ENCODE measurements around the gene GPR146. TPM values are rescaled to one million over a fixed set of nuclear protein-coding genes. Genes with fewer than 3 reads are reported as not detected.

GPR146 gene
- total RNA-seq, 3 donors from 2014 or later, result 3.5 to 13.0 (median 5.7) TPM

DNA sequence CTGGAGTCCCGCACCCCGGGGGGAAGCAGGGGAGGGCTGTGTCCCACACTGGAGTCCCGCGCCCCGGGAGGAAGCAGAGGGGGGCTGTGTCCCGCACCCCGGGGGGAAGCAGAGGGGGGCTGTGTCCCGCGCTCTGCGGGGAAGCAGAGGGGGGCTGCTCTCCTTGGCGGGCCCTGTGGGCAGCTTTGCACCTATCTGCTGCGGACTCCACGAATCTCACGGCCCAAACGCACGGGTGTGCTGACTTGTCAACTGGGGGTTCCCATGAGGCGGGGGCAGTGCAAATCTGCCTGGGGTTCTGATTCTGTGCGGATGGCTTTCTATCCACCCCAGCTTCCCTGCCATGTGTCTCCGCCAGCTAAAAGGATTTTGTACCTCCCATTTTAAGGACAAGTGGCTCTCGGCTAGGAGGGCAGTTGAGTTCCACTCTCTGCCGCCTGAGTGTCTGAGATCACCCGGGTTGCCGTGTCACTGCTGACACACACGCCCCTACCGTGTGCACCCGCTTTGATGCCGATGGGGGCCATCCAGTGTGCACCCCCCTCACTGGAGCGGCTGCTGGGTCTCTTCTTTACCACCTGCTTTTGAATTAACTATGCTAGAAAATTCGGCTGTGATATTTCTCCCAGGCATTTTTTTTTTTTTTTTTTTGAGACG, 64.0 kb downstream of the GPR146 start:
- no peak for ATAC-seq
- DNase-seq, result peak in 1 of 3 donors; percentile 34
- Histone ChIP-seq H3K9me3 (no peaks in the 10 kb centered on the region), H3K4me1 (ENCODE audit: low read depth) (no peaks in the 10 kb centered on the region), H3K4me3 (no peak overlapping the region), H3K36me3 (ENCODE audit: low read depth) (no peaks in the 10 kb centered on the region)
- intact Hi-C loops (cut with DNase I, micrococcal nuclease), result no loop called here
- TF ChIP-seq CTCF (IDR thresholded peaks at IDR 0.05), result no peak

Small RNA genes within 50 kb of the gene (microRNA-seq; reads per million reads assigned to microRNA genes)
- gene MIR339, result 477 reads per million, percentile 78 among the genes with 10 or more reads in this experiment

Other genes starting within 250 kb of the GPR146 start
- 100 to 1,000 TPM; 151 to 179 (median 164) TPM for gene SUN1, start 212.1 kb upstream of the GPR146 start, total RNA-seq
- 10 to 100 TPM; 36.9 to 48.8 (median 48.2) TPM for gene GET4, start 168.0 kb upstream of the GPR146 start, total RNA-seq
- 100 to 1,000 TPM in 1 of 3 donors, 10 to 100 TPM in 2; 80.7 to 153 (median 98.8) TPM for gene ADAP1, start 89.9 kb upstream of the GPR146 start, total RNA-seq
- 10 to 100 TPM; 14.9 to 20.9 (median 15.8) TPM for gene COX19, start 69.0 kb upstream of the GPR146 start, total RNA-seq
- 1 to 10 TPM in 2 of 3 donors, under 1 TPM in 1; 0.47 to 2.3 (median 2.1) TPM for gene CYP2W1, start 61.4 kb upstream of the GPR146 start, total RNA-seq
- gene GPER1, start 43.6 kb downstream of the GPR146 start, total RNA-seq, result 10 to 100 TPM in 1 of 3 donors, 1 to 10 TPM in 2; 7.9 to 14.7 (median 9.8) TPM
- 10 to 100 TPM; 39.3 to 49.9 (median 45.3) TPM for gene ZFAND2A, start 115.7 kb downstream of the GPR146 start, total RNA-seq
- gene UNCX, start 188.3 kb downstream of the GPR146 start, total RNA-seq, result not detected